ENCODE data around the gene LMAN1.

Gene LMAN1

GRCh38 chr18:59380706-59381105 lies 21.6 kb upstream of the LMAN1 start:
- H3K27me3 ChIP-seq (ENCODE audit: insufficient read depth, low read length, poor library complexity, severe bottlenecking), result no peaks in the 10 kb centered on the region
- no peak overlapping the region for H3K4me3 ChIP-seq (ENCODE audit: low read length, poor library complexity, severe bottlenecking)
- no peaks in the 10 kb centered on the region for H3K36me3 ChIP-seq (ENCODE audit: insufficient read depth, low read length)
- H4K20me1 ChIP-seq (ENCODE audit: insufficient read depth, low read length, poor library complexity, severe bottlenecking), result no peaks in the 10 kb centered on the region
- H3K9me3 ChIP-seq (ENCODE audit: insufficient read depth, low read depth, low read length), result no peaks in the 10 kb centered on the region
- H2AFZ ChIP-seq (ENCODE audit: low read length), result no peak overlapping the region
- no peak overlapping the region for H3K4me2 ChIP-seq (ENCODE audit: low read depth, low read length, poor library complexity, severe bottlenecking)
- TF ChIP-seq CTCF (conservative IDR thresholded peaks at IDR 0.05; ENCODE audit: low read length) (no peak), EZH2phosphoT487 (IDR thresholded peaks at IDR 0.05; ENCODE audit: borderline replicate concordance) (no peak)
- H3K9me2 ChIP-seq (replicated peaks; ENCODE audit: low read depth, low read length), result no peaks in the 10 kb centered on the region
- H3F3A ChIP-seq (ENCODE audit: low read depth), result no peaks in the 10 kb centered on the region
- no peaks in the 10 kb centered on the region for H3K4me1 ChIP-seq (ENCODE audit: insufficient read depth, low read length, poor library complexity, severe bottlenecking)
- no peaks in the 10 kb centered on the region for H3K79me2 ChIP-seq (ENCODE audit: insufficient read depth, low read length)
- H3K9ac ChIP-seq (ENCODE audit: low read depth, low read length, poor library complexity, severe bottlenecking), result no peak overlapping the region

- H3K27me3 ChIP-seq (ENCODE audit: insufficient read depth, low read length, poor library complexity, severe bottlenecking), result no peaks in the 10 kb centered on the region
- TF ChIP-seq EZH2phosphoT487 (IDR thresholded peaks at IDR 0.05; ENCODE audit: borderline replicate concordance), result no peak
- no peak for TF ChIP-seq CTCF (conservative IDR thresholded peaks at IDR 0.05; ENCODE audit: low read length)
- no peaks in the 10 kb centered on the region for H3K36me3 ChIP-seq (ENCODE audit: insufficient read depth, low read length)
- H3F3A ChIP-seq (ENCODE audit: low read depth), result no peaks in the 10 kb centered on the region
- no peak overlapping the region for H3K9ac ChIP-seq (ENCODE audit: low read depth, low read length, poor library complexity, severe bottlenecking)
- no peak overlapping the region for H3K4me2 ChIP-seq (ENCODE audit: low read depth, low read length, poor library complexity, severe bottlenecking)
- H3K4me3 ChIP-seq (ENCODE audit: low read length, poor library complexity, severe bottlenecking), result no peak overlapping the region
- H3K79me2 ChIP-seq (ENCODE audit: insufficient read depth, low read length), result no peaks in the 10 kb centered on the region
- H3K9me3 ChIP-seq (ENCODE audit: insufficient read depth, low read depth, low read length), result no peaks in the 10 kb centered on the region
- no peaks in the 10 kb centered on the region for H3K4me1 ChIP-seq (ENCODE audit: insufficient read depth, low read length, poor library complexity, severe bottlenecking)
- H4K20me1 ChIP-seq (ENCODE audit: insufficient read depth, low read length, poor library complexity, severe bottlenecking), result no peaks in the 10 kb centered on the region
- H3K9me2 ChIP-seq (replicated peaks; ENCODE audit: low read depth, low read length), result no peaks in the 10 kb centered on the region
- H2AFZ ChIP-seq (ENCODE audit: low read length), result no peak overlapping the region
Observed at GRCh38 chr18:59379772-59380522, 20.9 kb upstream of the LMAN1 start.

- Histone ChIP-seq H3K79me2 (ENCODE audit: insufficient read depth, low read length) (no peaks in the 10 kb centered on the region), H3K9me2 (replicated peaks; ENCODE audit: low read depth, low read length) (no peaks in the 10 kb centered on the region), H3K4me1 (ENCODE audit: insufficient read depth, low read length, poor library complexity, severe bottlenecking) (no peaks in the 10 kb centered on the region), H3K4me2 (ENCODE audit: low read depth, low read length, poor library complexity, severe bottlenecking) (no peak overlapping the region), H3K36me3 (ENCODE audit: insufficient read depth, low read length) (no peaks in the 10 kb centered on the region), H3K9me3 (ENCODE audit: insufficient read depth, low read depth, low read length) (no peaks in the 10 kb centered on the region), H3K9ac (ENCODE audit: low read depth, low read length, poor library complexity, severe bottlenecking) (no peak overlapping the region), H4K20me1 (ENCODE audit: insufficient read depth, low read length, poor library complexity, severe bottlenecking) (no peaks in the 10 kb centered on the region), H2AFZ (ENCODE audit: low read length) (no peak overlapping the region), H3K4me3 (ENCODE audit: low read length, poor library complexity, severe bottlenecking) (no peak overlapping the region), H3F3A (ENCODE audit: low read depth) (no peaks in the 10 kb centered on the region), H3K27me3 (ENCODE audit: insufficient read depth, low read length, poor library complexity, severe bottlenecking) (no peaks in the 10 kb centered on the region)
- no peak for TF ChIP-seq CTCF (conservative IDR thresholded peaks at IDR 0.05; ENCODE audit: low read length)
- no peak for TF ChIP-seq EZH2phosphoT487 (IDR thresholded peaks at IDR 0.05; ENCODE audit: borderline replicate concordance)
Observed at GRCh38 chr18:59377613-59378337, 18.7 kb upstream of the LMAN1 start.
